NT2/D1 (cell line): Measurements from ENCODE around the gene PXMP4.
"Not testable (repeated sequence)": the region's sequence is repeated elsewhere in the genome, so short reads cannot be mapped to it uniquely, and the experiment has no call there.

Experiments
- DNase-seq: peaks from one replicate; pipeline ENCODE4 v3.0.0-alpha.2; 2011; ENCODE audit warnings: low read depth, low spot score
- H3K27me3 ChIP-seq: 2 replicates; pipeline ENCODE4 v1.6.0; 2011; ENCODE audit warnings: mild to moderate bottlenecking; ENCODE audit not compliant: insufficient read length, insufficient read depth
- H3K36me3 ChIP-seq: 2 replicates; pipeline ENCODE4 v1.6.1; 2011; ENCODE audit warnings: mild to moderate bottlenecking, low read length, mixed read lengths; ENCODE audit not compliant: insufficient read depth, insufficient read length
- H3K4me1 ChIP-seq: 2 replicates; pipeline ENCODE4 v1.5.1; 2011; ENCODE audit not compliant: insufficient read depth, insufficient read length
- H3K4me3 ChIP-seq: 2 replicates; pipeline ENCODE4 v1.5.1; 2011; ENCODE audit warnings: low read depth; ENCODE audit not compliant: insufficient read length
- H3K9ac ChIP-seq: 2 replicates; pipeline ENCODE4 v1.6.0; 2011; ENCODE audit warnings: low read depth; ENCODE audit not compliant: insufficient read length
- H3K9me3 ChIP-seq: 2 replicates; pipeline ENCODE4 v1.5.1; 2011; ENCODE audit warnings: mild to moderate bottlenecking, low read length; ENCODE audit not compliant: insufficient read depth
- SUZ12 ChIP-seq: IDR thresholded peaks from 2 replicates; pipeline ENCODE4 v1.6.1; 2011; ENCODE audit not compliant: insufficient read length, insufficient read depth; ENCODE audit errors: extremely low read depth
- YY1 ChIP-seq: IDR thresholded peaks from 2 replicates; pipeline ENCODE4 v1.6.1; 2011; ENCODE audit not compliant: insufficient read length, insufficient read depth
- ZNF274 ChIP-seq: IDR thresholded peaks from 2 replicates; pipeline ENCODE4 v1.6.1; 2011; ENCODE audit warnings: mild to moderate bottlenecking, low read depth, low read length

The PXMP4 gene

GRCh38 chr20:33702861-33703260, 17.2 kb downstream of the PXMP4 start:
- no peak overlapping the region for H3K9ac ChIP-seq
- no peak for TF ChIP-seq YY1
- no peak for TF ChIP-seq SUZ12
- TF ChIP-seq ZNF274, result no peak
- no peak overlapping the region for H3K4me3 ChIP-seq
- no peaks in the 10 kb centered on the region for H3K4me1 ChIP-seq
- no peaks in the 10 kb centered on the region for H3K27me3 ChIP-seq
- no peaks in the 10 kb centered on the region for H3K36me3 ChIP-seq
- DNase-seq, result no peak
- peaks cover 18% of the 10 kb centered on the region; the same call in 1 of the 2 replicates for H3K9me3 ChIP-seq

GRCh38 chr20:33701629-33702450, 18.3 kb downstream of the PXMP4 start:
- Histone ChIP-seq H3K36me3 (no peaks in the 10 kb centered on the region), H3K27me3 (no peaks in the 10 kb centered on the region), H3K9ac (no peak overlapping the region), H3K4me3 (no peak overlapping the region), H3K4me1 (no peaks in the 10 kb centered on the region), H3K9me3 (peaks cover 22% of the 10 kb centered on the region; the same call in 1 of the 2 replicates)
- TF ChIP-seq ZNF274, result no peak
- no peak for TF ChIP-seq SUZ12
- TF ChIP-seq YY1, result no peak
- no peak for DNase-seq

- H3K4me1 ChIP-seq, DNase-seq, H3K4me3 ChIP-seq: not testable (repeated sequence)
These were observed 19.2 kb downstream of the PXMP4 start for GRCh38 chr20:33700696-33701441.

GRCh38 chr20:33698966-33699365, 21.1 kb downstream of the PXMP4 start:
- H3K4me3 ChIP-seq, DNase-seq, H3K36me3 ChIP-seq, H3K9ac ChIP-seq, H3K27me3 ChIP-seq, H3K4me1 ChIP-seq: not testable (repeated sequence)
- H3K9me3 ChIP-seq, result peaks cover 22% of the 10 kb centered on the region; the same call in 1 of the 2 replicates

More at GRCh38 chr20:33700696-33701441, 19.2 kb downstream of the PXMP4 start:
- not testable (repeated sequence) for H3K9ac ChIP-seq, H3K36me3 ChIP-seq, H3K27me3 ChIP-seq
- peaks cover 22% of the 10 kb centered on the region; the same call in 1 of the 2 replicates for H3K9me3 ChIP-seq

- DNase-seq, result no peak
- peaks cover 21% of the 10 kb centered on the region; the same call in 1 of the 2 replicates for H3K9me3 ChIP-seq
- no peaks in the 10 kb centered on the region for H3K36me3 ChIP-seq
- TF ChIP-seq ZNF274 (no peak), YY1 (no peak), SUZ12 (no peak)
- peaks cover 10% of the 10 kb centered on the region for H3K4me1 ChIP-seq
- no peak overlapping the region for H3K9ac ChIP-seq
- peaks cover under 1% of the 10 kb centered on the region for H3K27me3 ChIP-seq
- H3K4me3 ChIP-seq, result no peak overlapping the region
These were observed 23.0 kb downstream of the PXMP4 start for GRCh38 chr20:33697129-33697528.

- peaks cover 4% of the 10 kb centered on the region for H3K27me3 ChIP-seq
- TF ChIP-seq YY1, result no peak
- TF ChIP-seq ZNF274, result no peak
- TF ChIP-seq SUZ12, result no peak
- peaks cover 10% of the 10 kb centered on the region for H3K4me1 ChIP-seq
- no peaks in the 10 kb centered on the region for H3K36me3 ChIP-seq
- H3K9me3 ChIP-seq, result peaks cover 16% of the 10 kb centered on the region; the same call in 1 of the 2 replicates
- H3K4me3 ChIP-seq, result no peak overlapping the region
- DNase-seq, result no peak
- no peak overlapping the region for H3K9ac ChIP-seq
These were observed 23.7 kb downstream of the PXMP4 start for GRCh38 chr20:33696448-33696847.

GRCh38 chr20:33694639-33695012, 25.5 kb downstream of the PXMP4 start:
- TF ChIP-seq YY1, result no peak
- no peak for DNase-seq
- Histone ChIP-seq H3K9ac (peak overlapping the region; percentile 21), H3K36me3 (no peaks in the 10 kb centered on the region), H3K27me3 (peaks cover 9% of the 10 kb centered on the region), H3K4me3 (no peak overlapping the region), H3K4me1 (peaks cover 10% of the 10 kb centered on the region), H3K9me3 (peaks cover 11% of the 10 kb centered on the region; the same call in 1 of the 2 replicates)
